Stomach (tissue), 9 donors: ENCODE data around the gene MICAL3. TPM values are rescaled to one million over a fixed set of nuclear protein-coding genes. Genes with fewer than 3 reads are reported as not detected.
A peak's percentile ranks its signal among the peaks of the same experiment; 100 is the strongest.
"Not testable (repeated sequence)": the region's sequence is repeated elsewhere in the genome, so short reads cannot be mapped to it uniquely, and the experiment has no call there.

Experiments used
- DNase-seq, 2 donors: peaks; one replicate each; pipeline versions ENCODE4 v3.0.0 to v3.0.0-alpha.2; 2013 to 2019
- H3K27ac ChIP-seq, 5 donors: fragments of 200-600 bp in 4 of 5; sonication (generic) in 4 of 5; one replicate each; pipeline ENCODE4 v1.5.1; 2013 to 2019; ENCODE audit warnings: mild to moderate bottlenecking in 1 of 5, moderate library complexity in 1 of 5
- H3K27me3 ChIP-seq, 3 donors: fragments of 200-600 bp; sonication (generic); one replicate each; pipeline ENCODE4 v1.5.1; 2017 to 2019; ENCODE audit warnings: mixed run types in 1 of 3
- H3K36me3 ChIP-seq, 4 donors: fragments of 200-600 bp; sonication (generic); 1 replicate in 3 of 4; 2 replicates in 1 of 4; pipeline ENCODE4 v1.5.1; 2016 to 2019
- H3K4me1 ChIP-seq, 4 donors: fragments of 200-600 bp; sonication (generic); one replicate each; pipeline ENCODE4 v1.5.1; 2016 to 2019
- H3K4me3 ChIP-seq, 4 donors: fragments of 200-600 bp; sonication (generic) in 3 of 4; one replicate each; pipeline ENCODE4 v1.5.1; 2016 to 2019; ENCODE audit warnings: mild to moderate bottlenecking in 1 of 4
- H3K9me3 ChIP-seq, 4 donors: fragments of 200-600 bp; sonication (generic); one replicate each; pipeline ENCODE4 v1.5.1; 2016 to 2019
- CTCF ChIP-seq, 7 experiments: fragments of 450-650 bp in 4 of 7; fragments of 200-600 bp in 3 of 7; sonication (generic) in 3 of 7; IDR thresholded peaks; one replicate each; pipeline ENCODE4 v1.5.1; 2016 to 2019; ENCODE audit warnings: antibody characterized with exemption in 7 of 7, control low read depth in 2 of 7, mild to moderate bottlenecking in 1 of 7
- EP300 ChIP-seq: sonication (generic); formaldehyde crosslinking; IDR thresholded peaks from one replicate; pipeline ENCODE4 v1.6.1; 2017; ENCODE audit warnings: antibody characterized with exemption
- POLR2A ChIP-seq, 4 donors: fragments of 450-650 bp; IDR thresholded peaks; one replicate each; pipeline ENCODE4 v1.6.1; 2016; ENCODE audit warnings: antibody characterized with exemption in 4 of 4, control low read depth in 2 of 4, mild to moderate bottlenecking in 1 of 4, moderate library complexity in 1 of 4
- POLR2AphosphoS5 ChIP-seq, 3 donors: sonication (generic); formaldehyde crosslinking; IDR thresholded peaks; one replicate each; pipeline ENCODE4 v1.6.1; 2016; ENCODE audit warnings: antibody characterized with exemption in 3 of 3
- WGBS, 5 donors: extraction: QIAGEN DNeasy Blood & Tissue Kit in 3 of 5; methylation state at CpG; one replicate each; pipeline versions ENCODE4 v1.1.5 to v1.1.7; 2013 to 2018; 5-methylcytosine and 5-hydroxymethylcytosine counted together
- intact Hi-C: fragments of 100-400 bp; cut with DNase I; formaldehyde crosslinking; loops from one replicate; pipeline ENCODE4 v1.15.1; 2023; ENCODE audit warnings: low total_unique reads
- polyA plus RNA-seq, 3 donors: library from polyadenylated mRNA; stranded (reverse); fragments of 200-250 nt; gene quantifications; one replicate each; pipeline ENCODE4 v1.2.3, GENCODE V29; 2013
- total RNA-seq, 5 donors: library from RNA; depleted of rRNA; stranded (reverse); fragments of >200 nt; gene quantifications; one replicate each; pipeline versions ENCODE4 v1.1.0 to v1.2.3, GENCODE V29; 2014 to 2016
- donor health status: healthy with polysubstance abuse.
- donor health status: Bipolar disorder and iron deficiency.
- donor health status: healthy.

Gene MICAL3
- total and polyA plus RNA-seq, 8 donors = 3.5 to 130 (median 24.0) TPM

- DNase-seq = no peak
- H3K9me3 ChIP-seq = no peaks in the 10 kb centered on the region
- peak overlapping the region in 1 of 5 donors; percentile 14 for H3K27ac ChIP-seq
- H3K4me3 ChIP-seq = no peak overlapping the region
- no peaks in the 10 kb centered on the region for H3K36me3 ChIP-seq
- WGBS, 5 donors = 85 to 93% (median 88%) methylated on average over 3 of the region's 3 CpGs
- intact Hi-C loops = no loop called here
- H3K4me1 ChIP-seq = peaks cover 16 to 59% (median 37%) of the 10 kb centered on the region in 4 donors
- no peaks in the 10 kb centered on the region for H3K27me3 ChIP-seq
- no peak for TF ChIP-seq EP300
- TF ChIP-seq POLR2AphosphoS5 (IDR thresholded peaks at IDR 0.05) = no peak
- no peak for TF ChIP-seq POLR2A (IDR thresholded peaks at IDR 0.05)
- no peak for TF ChIP-seq CTCF (IDR thresholded peaks at IDR 0.05)
Measured at GRCh38 chr22:17939011-17939410, 85.3 kb downstream of the MICAL3 start.

GRCh38 chr22:17938484-17938924, 85.9 kb downstream of the MICAL3 start:
- peak in 1 of 3 donors; percentile 14 for TF ChIP-seq POLR2AphosphoS5 (IDR thresholded peaks at IDR 0.05)
- no peak for TF ChIP-seq EP300
- H3K9me3 ChIP-seq = no peaks in the 10 kb centered on the region
- intact Hi-C loops = no loop called here
- H3K27ac ChIP-seq = peak overlapping the region in 1 of 5 donors; percentile 21
- DNase-seq = no peak
- H3K4me1 ChIP-seq = peaks cover 12 to 54% (median 33%) of the 10 kb centered on the region in 4 donors
- H3K27me3 ChIP-seq = no peaks in the 10 kb centered on the region
- WGBS, 5 donors = 27 to 69% (median 62%) methylated on average over 6 to 8 of the region's 8 CpGs
- H3K36me3 ChIP-seq = no peaks in the 10 kb centered on the region
- H3K4me3 ChIP-seq = no peak overlapping the region

GRCh38 chr22:17932457-17932856, 91.9 kb downstream of the MICAL3 start:
- H3K9me3 ChIP-seq, H3K36me3 ChIP-seq, H3K27ac ChIP-seq, intact Hi-C loops, H3K27me3 ChIP-seq, H3K4me3 ChIP-seq, DNase-seq: not testable (repeated sequence)
- WGBS, 5 donors = 90 to 99% (median 97%) methylated on average over 2 of the region's 2 CpGs
- peaks cover 9 to 23% (median 12%) of the 10 kb centered on the region in 4 donors for H3K4me1 ChIP-seq

GRCh38 chr22:17931400-17931825, 92.9 kb downstream of the MICAL3 start:
- Histone ChIP-seq H3K4me1 (peaks cover 9 to 20% (median 12%) of the 10 kb centered on the region in 4 donors), H3K36me3 (no peaks in the 10 kb centered on the region), H3K4me3 (no peak overlapping the region), H3K9me3 (no peaks in the 10 kb centered on the region), H3K27me3 (no peaks in the 10 kb centered on the region), H3K27ac (no peak overlapping the region)
- DNase-seq = peak in 1 of 2 donors; percentile 53
- TF ChIP-seq CTCF (IDR thresholded peaks at IDR 0.05) = no peak
- no peak for TF ChIP-seq POLR2A (IDR thresholded peaks at IDR 0.05)
- no peak for TF ChIP-seq POLR2AphosphoS5 (IDR thresholded peaks at IDR 0.05)
- TF ChIP-seq EP300 = no peak
- intact Hi-C loops = no loop called here
- 46 to 52% (median 49%) methylated on average over 3 of the region's 3 CpGs for WGBS, 5 donors

GRCh38 chr22:17930455-17931313, 93.7 kb downstream of the MICAL3 start:
- no peaks in the 10 kb centered on the region for H3K27me3 ChIP-seq
- peaks cover 9 to 25% (median 13%) of the 10 kb centered on the region in 4 donors for H3K4me1 ChIP-seq
- no peaks in the 10 kb centered on the region for H3K36me3 ChIP-seq
- H3K27ac ChIP-seq = no peak overlapping the region
- intact Hi-C loops = no loop called here
- 89 to 94% (median 92%) methylated on average over 17 to 18 of the region's 18 CpGs for WGBS, 5 donors
- no peaks in the 10 kb centered on the region for H3K9me3 ChIP-seq
- no peak for TF ChIP-seq EP300
- DNase-seq = peak in 1 of 2 donors; percentile 17
- no peak overlapping the region for H3K4me3 ChIP-seq
